ENCODE measurements around the gene ETS1. TPM values are rescaled to one million over a fixed set of nuclear protein-coding genes. Genes with fewer than 3 reads are reported as not detected.

The ETS1 gene
- 20.2 TPM for polyA plus RNA-seq (2013, experiment 1 of 4)
- 20.1 TPM for polyA plus RNA-seq (2013, experiment 2 of 4)
- 12.7 TPM for polyA plus RNA-seq (2013, experiment 3 of 4)
- 15.0 TPM for polyA plus RNA-seq (2013, experiment 4 of 4)

GRCh38 chr11:128587415-128587814, at the start of gene ETS1:
Gene ETS1, minus strand, starts transcription at chr11:128587558. Its CDS starts 14,428 bp downstream, at chr11:128573130.
- Histone ChIP-seq H3K4me3 (ENCODE audit: insufficient read depth, low read depth, low read length) (no peak within 1 kb of the TSS), H3K27ac (ENCODE audit: insufficient read depth, low read depth, low read length, poor library complexity, severe bottlenecking) (no peak within 1 kb of the TSS), H3K9me3 (ENCODE audit: control insufficient read depth, low read length) (no peaks in the 10 kb centered on the region), H3K36me3 (ENCODE audit: control insufficient read depth, insufficient read depth, low read length) (no peaks in the 10 kb centered on the region), H3K27me3 (ENCODE audit: control insufficient read depth, insufficient read depth, low read length, poor library complexity, severe bottlenecking) (peaks cover 52% of the 10 kb centered on the region), H3K4me1 (ENCODE audit: control insufficient read depth, insufficient read depth, low read length) (peaks cover 3% of the 10 kb centered on the region)
- 14% methylated on average over 4 of the region's 4 CpGs for WGBS, 2 experiments

- no peak overlapping the region for H3K4me3 ChIP-seq (ENCODE audit: insufficient read depth, low read depth, low read length)
- H3K36me3 ChIP-seq (ENCODE audit: control insufficient read depth, insufficient read depth, low read length) = no peaks in the 10 kb centered on the region
- H3K27ac ChIP-seq (ENCODE audit: insufficient read depth, low read depth, low read length, poor library complexity, severe bottlenecking) = no peak overlapping the region
- H3K27me3 ChIP-seq (ENCODE audit: control insufficient read depth, insufficient read depth, low read length, poor library complexity, severe bottlenecking) = no peaks in the 10 kb centered on the region
- no peaks in the 10 kb centered on the region for H3K9me3 ChIP-seq (ENCODE audit: control insufficient read depth, low read length)
- H3K4me1 ChIP-seq (ENCODE audit: control insufficient read depth, insufficient read depth, low read length) = no peaks in the 10 kb centered on the region
- WGBS, 2 experiments = 96 to 98% methylated on average over 2 of the region's 2 CpGs
Observed at GRCh38 chr11:128634395-128634794, 47.0 kb upstream of the ETS1 start.

GRCh38 chr11:128633384-128633965, 46.1 kb upstream of the ETS1 start:
- 82 to 83% methylated on average over 8 of the region's 8 CpGs for WGBS, 2 experiments
- no peaks in the 10 kb centered on the region for H3K27me3 ChIP-seq (ENCODE audit: control insufficient read depth, insufficient read depth, low read length, poor library complexity, severe bottlenecking)
- H3K36me3 ChIP-seq (ENCODE audit: control insufficient read depth, insufficient read depth, low read length) = no peaks in the 10 kb centered on the region
- no peaks in the 10 kb centered on the region for H3K4me1 ChIP-seq (ENCODE audit: control insufficient read depth, insufficient read depth, low read length)
- H3K9me3 ChIP-seq (ENCODE audit: control insufficient read depth, low read length) = no peaks in the 10 kb centered on the region
- H3K27ac ChIP-seq (ENCODE audit: insufficient read depth, low read depth, low read length, poor library complexity, severe bottlenecking) = no peak overlapping the region
- no peak overlapping the region for H3K4me3 ChIP-seq (ENCODE audit: insufficient read depth, low read depth, low read length)

- no peak overlapping the region for H3K27ac ChIP-seq (ENCODE audit: insufficient read depth, low read depth, low read length, poor library complexity, severe bottlenecking)
- no peaks in the 10 kb centered on the region for H3K36me3 ChIP-seq (ENCODE audit: control insufficient read depth, insufficient read depth, low read length)
- no peaks in the 10 kb centered on the region for H3K9me3 ChIP-seq (ENCODE audit: control insufficient read depth, low read length)
- no peaks in the 10 kb centered on the region for H3K4me1 ChIP-seq (ENCODE audit: control insufficient read depth, insufficient read depth, low read length)
- WGBS, 2 experiments = 61 to 64% methylated on average over 6 of the region's 6 CpGs
- H3K4me3 ChIP-seq (ENCODE audit: insufficient read depth, low read depth, low read length) = no peak overlapping the region
- peaks cover 4% of the 10 kb centered on the region for H3K27me3 ChIP-seq (ENCODE audit: control insufficient read depth, insufficient read depth, low read length, poor library complexity, severe bottlenecking)
Observed at GRCh38 chr11:128632141-128632791, 44.9 kb upstream of the ETS1 start.

GRCh38 chr11:128630367-128631230, 43.2 kb upstream of the ETS1 start:
- Histone ChIP-seq H3K9me3 (ENCODE audit: control insufficient read depth, low read length) (no peaks in the 10 kb centered on the region), H3K27ac (ENCODE audit: insufficient read depth, low read depth, low read length, poor library complexity, severe bottlenecking) (no peak overlapping the region), H3K27me3 (ENCODE audit: control insufficient read depth, insufficient read depth, low read length, poor library complexity, severe bottlenecking) (peaks cover 4% of the 10 kb centered on the region), H3K36me3 (ENCODE audit: control insufficient read depth, insufficient read depth, low read length) (no peaks in the 10 kb centered on the region), H3K4me1 (ENCODE audit: control insufficient read depth, insufficient read depth, low read length) (no peaks in the 10 kb centered on the region), H3K4me3 (ENCODE audit: insufficient read depth, low read depth, low read length) (no peak overlapping the region)
- 54% methylated on average over 11 to 12 of the region's 12 CpGs for whole genome bisulfite sequencing, 2 experiments

- H3K9me3 ChIP-seq (ENCODE audit: control insufficient read depth, low read length) = no peaks in the 10 kb centered on the region
- no peak overlapping the region for H3K27ac ChIP-seq (ENCODE audit: insufficient read depth, low read depth, low read length, poor library complexity, severe bottlenecking)
- no peak overlapping the region for H3K4me3 ChIP-seq (ENCODE audit: insufficient read depth, low read depth, low read length)
- H3K27me3 ChIP-seq (ENCODE audit: control insufficient read depth, insufficient read depth, low read length, poor library complexity, severe bottlenecking) = peaks cover 4% of the 10 kb centered on the region
- 77 to 81% methylated on average over 6 of the region's 6 CpGs for WGBS, 2 experiments
- H3K4me1 ChIP-seq (ENCODE audit: control insufficient read depth, insufficient read depth, low read length) = no peaks in the 10 kb centered on the region
- H3K36me3 ChIP-seq (ENCODE audit: control insufficient read depth, insufficient read depth, low read length) = no peaks in the 10 kb centered on the region
Observed at GRCh38 chr11:128629516-128630106, 42.3 kb upstream of the ETS1 start.

GRCh38 chr11:128628686-128629085, 41.3 kb upstream of the ETS1 start:
- 87 to 96% methylated on average over 7 of the region's 7 CpGs for WGBS, 2 experiments
- Histone ChIP-seq H3K27me3 (ENCODE audit: control insufficient read depth, insufficient read depth, low read length, poor library complexity, severe bottlenecking) (peaks cover 4% of the 10 kb centered on the region), H3K4me3 (ENCODE audit: insufficient read depth, low read depth, low read length) (no peak overlapping the region), H3K9me3 (ENCODE audit: control insufficient read depth, low read length) (no peaks in the 10 kb centered on the region), H3K4me1 (ENCODE audit: control insufficient read depth, insufficient read depth, low read length) (no peaks in the 10 kb centered on the region), H3K36me3 (ENCODE audit: control insufficient read depth, insufficient read depth, low read length) (no peaks in the 10 kb centered on the region), H3K27ac (ENCODE audit: insufficient read depth, low read depth, low read length, poor library complexity, severe bottlenecking) (no peak overlapping the region)

- H3K36me3 ChIP-seq (ENCODE audit: control insufficient read depth, insufficient read depth, low read length) = no peaks in the 10 kb centered on the region
- H3K4me3 ChIP-seq (ENCODE audit: insufficient read depth, low read depth, low read length) = no peak overlapping the region
- H3K27me3 ChIP-seq (ENCODE audit: control insufficient read depth, insufficient read depth, low read length, poor library complexity, severe bottlenecking) = peaks cover 4% of the 10 kb centered on the region
- H3K27ac ChIP-seq (ENCODE audit: insufficient read depth, low read depth, low read length, poor library complexity, severe bottlenecking) = no peak overlapping the region
- H3K9me3 ChIP-seq (ENCODE audit: control insufficient read depth, low read length) = no peaks in the 10 kb centered on the region
- 95 to 98% methylated on average over 5 of the region's 5 CpGs for WGBS, 2 experiments
- H3K4me1 ChIP-seq (ENCODE audit: control insufficient read depth, insufficient read depth, low read length) = no peaks in the 10 kb centered on the region
Observed at GRCh38 chr11:128628325-128628673, 40.9 kb upstream of the ETS1 start.

GRCh38 chr11:128627666-128628324, 40.4 kb upstream of the ETS1 start:
- Histone ChIP-seq H3K36me3 (ENCODE audit: control insufficient read depth, insufficient read depth, low read length) (no peaks in the 10 kb centered on the region), H3K27ac (ENCODE audit: insufficient read depth, low read depth, low read length, poor library complexity, severe bottlenecking) (no peak overlapping the region), H3K9me3 (ENCODE audit: control insufficient read depth, low read length) (no peaks in the 10 kb centered on the region), H3K4me3 (ENCODE audit: insufficient read depth, low read depth, low read length) (no peak overlapping the region), H3K27me3 (ENCODE audit: control insufficient read depth, insufficient read depth, low read length, poor library complexity, severe bottlenecking) (peaks cover 4% of the 10 kb centered on the region), H3K4me1 (ENCODE audit: control insufficient read depth, insufficient read depth, low read length) (no peaks in the 10 kb centered on the region)
- WGBS, 2 experiments = 85% methylated on average over 6 to 7 of the region's 7 CpGs

Data from ectodermal cell (in vitro differentiated cells).